Uterus (tissue), 2 donors: Measurements from ENCODE around the gene SEC14L1.
"Not testable (repeated sequence)": the region's sequence is repeated elsewhere in the genome, so short reads cannot be mapped to it uniquely, and the experiment has no call there.

Experiments
- CTCF ChIP-seq, 4 experiments: fragments of 200-600 bp in 2 of 4; fragments of 450-650 bp in 2 of 4; sonication (generic) in 2 of 4; IDR thresholded peaks; one replicate each; pipeline ENCODE4 v1.5.1; 2016 to 2019; ENCODE audit warnings: antibody characterized with exemption in 4 of 4, mild to moderate bottlenecking in 2 of 4, moderate library complexity in 1 of 4
- POLR2A ChIP-seq, 2 donors: fragments of 450-650 bp; IDR thresholded peaks; one replicate each; pipeline ENCODE4 v1.6.1; 2016; ENCODE audit warnings: antibody characterized with exemption in 2 of 2, mild to moderate bottlenecking in 1 of 2, moderate library complexity in 1 of 2

DNA sequence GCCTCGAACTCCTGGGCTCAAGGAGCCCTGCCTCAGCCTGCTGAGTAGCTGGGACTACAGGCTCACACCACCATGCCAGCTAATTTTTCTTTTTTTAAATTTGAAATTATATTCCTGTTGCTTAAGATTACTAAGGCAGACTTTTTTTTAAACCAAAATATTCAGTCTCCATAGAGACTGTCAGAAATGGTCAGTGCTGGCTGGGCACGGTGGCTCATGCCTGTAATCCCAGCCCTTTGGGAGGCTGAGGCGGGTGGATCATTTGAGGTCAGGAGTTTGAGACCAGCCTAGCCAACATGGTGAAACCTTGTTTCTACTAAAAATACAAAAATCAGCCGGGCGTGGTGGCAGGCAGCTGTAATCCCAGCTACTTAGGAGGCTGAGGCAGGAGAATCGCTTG, 11.3 kb downstream of the SEC14L1 start:
- TF ChIP-seq CTCF, POLR2A (IDR thresholded peaks at IDR 0.05): not testable (repeated sequence)
